Kidney (tissue), 14 donors: ENCODE results near the gene FAM227B. TPM values are rescaled to one million over a fixed set of nuclear protein-coding genes. Genes with fewer than 3 reads are reported as not detected.

Experiments
- DNase-seq, 5 donors: peaks; one replicate each; pipeline ENCODE4 v3.0.0-alpha.2; 2013 to 2020
- FAIRE-seq: peaks from 2 replicates; lab custom pipeline; 2012; peaks lifted over from hg19 to GRCh38; lab: Jason Lieb, UNC
- H3K27ac ChIP-seq, 2 donors: one replicate each; pipeline ENCODE4 v1.7.0; 2013; ENCODE audit warnings: low read depth in 2 of 2, low read length in 2 of 2, inconsistent platforms in 1 of 2
- H3K27me3 ChIP-seq: one replicate; pipeline ENCODE4 v1.7.1; 2013; ENCODE audit warnings: low read length, inconsistent platforms; ENCODE audit not compliant: control insufficient read depth, insufficient read depth
- H3K36me3 ChIP-seq, 3 donors: one replicate each; pipeline versions ENCODE4 v1.7.0 to v1.7.1; 2013; ENCODE audit warnings: low read length in 3 of 3, control low read depth in 1 of 3, inconsistent platforms in 1 of 3; ENCODE audit not compliant: insufficient read depth in 3 of 3, control insufficient read depth in 2 of 3
- H3K4me1 ChIP-seq, 3 donors: one replicate each; pipeline versions ENCODE4 v1.7.0 to v1.7.1; 2013; ENCODE audit warnings: low read length in 3 of 3, inconsistent platforms in 1 of 3, low read depth in 1 of 3; ENCODE audit not compliant: control insufficient read depth in 2 of 3, insufficient read depth in 2 of 3
- H3K4me3 ChIP-seq, 3 donors: one replicate each; pipeline versions ENCODE4 v1.7.0 to v1.8.1; 2013; ENCODE audit warnings: low read length in 3 of 3, control low read depth in 1 of 3, inconsistent platforms in 1 of 3
- H3K9ac ChIP-seq, 3 donors: one replicate each; pipeline versions ENCODE4 v1.7.0 to v1.7.1; 2013; ENCODE audit warnings: low read length in 3 of 3, control low read depth in 1 of 3, inconsistent platforms in 1 of 3
- H3K9me3 ChIP-seq, 3 donors: one replicate each; pipeline versions ENCODE4 v1.7.0 to v1.7.1; 2013; ENCODE audit warnings: low read length in 3 of 3, control low read depth in 1 of 3, inconsistent platforms in 1 of 3; ENCODE audit not compliant: control insufficient read depth in 2 of 3, insufficient read depth in 1 of 3
- intact Hi-C: fragments of 100-400 bp; cut with DNase I; formaldehyde crosslinking; loops from one replicate; pipeline ENCODE4 v1.11.1; 2022
- polyA plus RNA-seq: library from polyadenylated mRNA; stranded (reverse); fragments of 350-450 nt; fragmentation: Illumina TruSeq; extraction: RNeasy Lipid Tissue Mini Kit (QIAGEN cat#74804); gene quantifications from one replicate; pipeline ENCODE4 v1.2.3, GENCODE V29; 2014; ENCODE audit warnings: low read depth, low replicate concordance; ENCODE audit not compliant: insufficient read depth
- total RNA-seq: library from RNA; stranded (reverse); fragmentation: NEBNext Ultra II Directional; extraction: Animal tissue kit (Norgen Biotek cat#: 25700); gene quantifications from one replicate; pipeline ENCODE4 v1.2.1, GENCODE V29; 2021
- TF ChIP-seq, protein P1 (sequence below): IDR thresholded peaks from 3 replicates; pipeline ENCODE4 v1.5.1; 2012; ENCODE audit warnings: mild to moderate bottlenecking, moderate library complexity, borderline replicate concordance; ENCODE audit not compliant: insufficient read depth; ENCODE audit errors: extremely low read depth
- donor health status: control.
- donor health status: control.
- donor health status: control.
- donor health status: control.
- donor health status: control.
- donor health status: DM: yes; HTN: yes; CAD: no.
- donor health status: Normal renal cell carcinoma (clear cell type).

FAM227B gene
- total and polyA plus RNA-seq, 2 donors from 2014 or later = 11.7 to 12.2 TPM

DNA sequence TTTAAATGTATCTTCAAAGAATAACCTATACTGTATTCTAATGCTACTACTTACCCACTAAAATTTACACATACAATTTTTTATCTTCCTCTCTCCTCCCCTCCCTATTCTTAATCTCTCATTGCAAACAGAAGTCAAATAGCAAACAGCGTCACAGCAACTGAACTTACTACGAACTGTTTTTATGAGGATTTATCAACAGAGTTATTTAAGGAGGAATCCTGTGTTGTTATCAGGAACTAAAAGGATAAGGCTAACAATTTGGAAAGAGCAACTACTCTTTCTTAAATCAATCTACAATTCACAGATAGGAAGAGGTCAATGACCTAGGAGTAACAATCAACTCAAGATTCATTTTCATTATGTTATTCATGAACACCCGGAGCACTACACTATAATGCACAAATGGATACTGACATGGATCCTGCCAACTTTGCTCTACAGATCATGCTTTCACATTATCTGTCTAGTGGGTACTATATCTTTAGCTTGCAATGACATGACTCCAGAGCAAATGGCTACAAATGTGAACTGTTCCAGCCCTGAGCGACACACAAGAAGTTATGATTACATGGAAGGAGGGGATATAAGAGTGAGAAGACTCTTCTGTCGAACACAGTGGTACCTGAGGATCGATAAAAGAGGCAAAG is 196.6 kb downstream of the FAM227B start:
- intact Hi-C loops = loop anchor here (10.0 kb wide), 1 partner anchor 189 kb away; no protein-coding TSS in a partner anchor
- no peaks in the 10 kb centered on the region for H3K36me3 ChIP-seq
- H3K27ac ChIP-seq = no peak overlapping the region
- peak overlapping the region in 1 of 3 donors; percentile 69 for H3K9ac ChIP-seq
- TF ChIP-seq, protein P1, sequence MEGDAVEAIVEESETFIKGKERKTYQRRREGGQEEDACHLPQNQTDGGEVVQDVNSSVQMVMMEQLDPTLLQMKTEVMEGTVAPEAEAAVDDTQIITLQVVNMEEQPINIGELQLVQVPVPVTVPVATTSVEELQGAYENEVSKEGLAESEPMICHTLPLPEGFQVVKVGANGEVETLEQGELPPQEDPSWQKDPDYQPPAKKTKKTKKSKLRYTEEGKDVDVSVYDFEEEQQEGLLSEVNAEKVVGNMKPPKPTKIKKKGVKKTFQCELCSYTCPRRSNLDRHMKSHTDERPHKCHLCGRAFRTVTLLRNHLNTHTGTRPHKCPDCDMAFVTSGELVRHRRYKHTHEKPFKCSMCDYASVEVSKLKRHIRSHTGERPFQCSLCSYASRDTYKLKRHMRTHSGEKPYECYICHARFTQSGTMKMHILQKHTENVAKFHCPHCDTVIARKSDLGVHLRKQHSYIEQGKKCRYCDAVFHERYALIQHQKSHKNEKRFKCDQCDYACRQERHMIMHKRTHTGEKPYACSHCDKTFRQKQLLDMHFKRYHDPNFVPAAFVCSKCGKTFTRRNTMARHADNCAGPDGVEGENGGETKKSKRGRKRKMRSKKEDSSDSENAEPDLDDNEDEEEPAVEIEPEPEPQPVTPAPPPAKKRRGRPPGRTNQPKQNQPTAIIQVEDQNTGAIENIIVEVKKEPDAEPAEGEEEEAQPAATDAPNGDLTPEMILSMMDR = no peak
- no peaks in the 10 kb centered on the region for H3K27me3 ChIP-seq
- no peaks in the 10 kb centered on the region for H3K9me3 ChIP-seq
- peak overlapping the region; percentile 33 to 76 (median 36) for H3K4me3 ChIP-seq
- DNase-seq (peak in 2 of 5 donors; percentile 14 to 68), FAIRE-seq (no peak)
- H3K4me1 ChIP-seq = no peaks in the 10 kb centered on the region

DNA sequence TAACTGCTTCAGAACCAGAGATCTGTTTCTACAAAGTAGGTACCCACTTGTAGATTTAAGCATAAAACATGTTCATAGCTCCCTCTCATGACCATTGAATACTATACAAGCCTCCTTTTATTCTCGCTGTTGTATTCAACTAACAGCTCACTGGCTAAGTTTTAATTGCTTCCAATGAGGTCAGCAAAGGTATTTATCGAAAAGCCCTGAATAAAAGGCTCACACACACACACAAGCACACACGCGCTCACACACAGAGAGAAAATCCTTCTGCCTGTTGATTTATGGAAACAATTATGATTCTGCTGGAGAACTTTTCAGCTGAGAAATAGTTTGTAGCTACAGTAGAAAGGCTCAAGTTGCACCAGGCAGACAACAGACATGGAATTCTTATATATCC is 197.6 kb downstream of the FAM227B start, which contains the start of gene FGF7:
Gene FGF7, plus strand, starts transcription at position 222 of the 400 bp plus-strand sequence. CDS start 1,056 bp downstream, outside the sequence.
- intact Hi-C loops = loop anchor here (10.0 kb wide), 1 partner anchor 188 kb away; no protein-coding TSS in a partner anchor
- TF ChIP-seq, protein P1 = no peak
- H3K4me1 ChIP-seq = no peaks in the 10 kb centered on the region
- peak within 1 kb of the TSS in 2 of 3 donors; percentile 42 to 69 for H3K9ac ChIP-seq
- FAIRE-seq (no peak), DNase-seq (peak in 3 of 5 donors; percentile 22 to 75 (median 65))
- peak within 1 kb of the TSS; percentile 33 to 76 (median 59) for H3K4me3 ChIP-seq
- H3K36me3 ChIP-seq = no peaks in the 10 kb centered on the region
- no peaks in the 10 kb centered on the region for H3K9me3 ChIP-seq
- H3K27me3 ChIP-seq = no peaks in the 10 kb centered on the region
- H3K27ac ChIP-seq = peak within 1 kb of the TSS in 1 of 2 donors; percentile 50

DNA sequence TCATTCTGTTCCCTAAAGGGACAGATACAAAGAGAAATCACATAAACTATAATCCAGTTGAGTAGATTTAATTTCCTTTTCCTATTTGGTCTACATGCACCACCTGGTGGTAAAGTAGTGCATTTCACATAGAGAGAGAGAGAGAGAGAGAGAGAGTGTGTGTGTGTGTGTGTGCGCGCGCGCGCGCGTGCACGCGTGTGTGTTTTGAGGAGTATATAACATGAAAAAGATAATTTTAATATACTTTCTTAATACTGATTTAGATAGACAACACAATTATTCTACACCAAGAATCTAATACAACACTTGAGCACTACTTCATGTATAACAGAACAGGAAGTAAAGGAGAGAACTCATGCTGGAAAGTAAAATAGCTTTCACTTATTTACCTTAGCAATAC is 198.6 kb downstream of the FAM227B start:
- Histone ChIP-seq H3K27ac (no peak overlapping the region), H3K4me1 (no peaks in the 10 kb centered on the region), H3K9ac (no peak overlapping the region), H3K4me3 (peak overlapping the region in 2 of 3 donors; percentile 14 to 59), H3K27me3 (no peaks in the 10 kb centered on the region), H3K36me3 (no peaks in the 10 kb centered on the region), H3K9me3 (no peaks in the 10 kb centered on the region)
- intact Hi-C loops = loop anchor here (10.0 kb wide), 1 partner anchor 187 kb away; no protein-coding TSS in a partner anchor
- FAIRE-seq (peak; percentile 86), DNase-seq (peak; percentile 29 to 89 (median 49))
- TF ChIP-seq, protein P1 = peak; percentile 77
